Eye (tissue), 1 donor: ENCODE results near the gene COL2A1.

Source experiments
- DNase-seq: peaks from one replicate; pipeline ENCODE4 v3.0.0-alpha.2; 2015

Gene COL2A1

GRCh38 chr12:47988073-47989022, 15.9 kb downstream of the COL2A1 start:
- peak; percentile 82 for DNase-seq

GRCh38 chr12:47987411-47988072, 16.7 kb downstream of the COL2A1 start:
- DNase-seq = peak; percentile 61

GRCh38 chr12:47986832-47987231, 17.4 kb downstream of the COL2A1 start:
- DNase-seq = no peak

- DNase-seq = no peak
Observed at GRCh38 chr12:47986291-47986660, 18.0 kb downstream of the COL2A1 start.

GRCh38 chr12:47985596-47986290, 18.5 kb downstream of the COL2A1 start:
- DNase-seq = no peak

GRCh38 chr12:47984331-47984801, 19.9 kb downstream of the COL2A1 start:
- DNase-seq = no peak

- peak; percentile 19 for DNase-seq
Observed at GRCh38 chr12:47983541-47984115, 20.6 kb downstream of the COL2A1 start.

GRCh38 chr12:47982770-47983169, 21.5 kb downstream of the COL2A1 start:
- DNase-seq = no peak

GRCh38 chr12:47982311-47982710, 22.0 kb downstream of the COL2A1 start:
- DNase-seq = no peak

GRCh38 chr12:47981496-47982260, 22.6 kb downstream of the COL2A1 start:
- no peak for DNase-seq

- DNase-seq = no peak
Observed at GRCh38 chr12:47980779-47981495, 23.3 kb downstream of the COL2A1 start.

- no peak for DNase-seq
Observed at GRCh38 chr12:47980197-47980596, 24.1 kb downstream of the COL2A1 start.

- no peak for DNase-seq
Observed at GRCh38 chr12:47979686-47980085, 24.6 kb downstream of the COL2A1 start.

- no peak for DNase-seq
Observed at GRCh38 chr12:47979166-47979565, 25.1 kb downstream of the COL2A1 start.

- no peak for DNase-seq
Observed at GRCh38 chr12:47978598-47978873, 25.7 kb downstream of the COL2A1 start.

- DNase-seq = no peak
Observed at GRCh38 chr12:47977772-47978597, 26.3 kb downstream of the COL2A1 start.

- DNase-seq = no peak
Observed at GRCh38 chr12:47977046-47977771, 27.1 kb downstream of the COL2A1 start.

- DNase-seq = no peak
Observed at GRCh38 chr12:47975816-47976215, 28.5 kb downstream of the COL2A1 start.

GRCh38 chr12:47975036-47975620, 29.1 kb downstream of the COL2A1 start:
- no peak for DNase-seq

GRCh38 chr12:47973870-47974269, 30.4 kb downstream of the COL2A1 start:
- DNase-seq = no peak
